DMS153 treated with DMSO at 0.1 percent for 48 hours (cell line): ENCODE data around the gene ANKRD18A.

Experiments
- DNase-seq: peaks from one replicate; lab custom pipeline; 2025; ENCODE audit not compliant: unreplicated experiment; lab: John Stamatoyannopoulos, UW

ANKRD18A gene

GRCh38 chr9:38620483-38621433 lies at the start of gene ANKRD18A:
Gene ANKRD18A, minus strand, starts transcription at chr9:38620596. Its CDS starts 311 bp downstream, at chr9:38620285.
- peak; percentile 71 for DNase-seq

- DNase-seq: no peak
Observed at GRCh38 chr9:38668791-38669466, 48.5 kb upstream of the ANKRD18A start.

- DNase-seq: no peak
Observed at GRCh38 chr9:38662763-38663593, 42.6 kb upstream of the ANKRD18A start.

GRCh38 chr9:38659538-38659937 lies 39.1 kb upstream of the ANKRD18A start:
- DNase-seq: no peak

DNA sequence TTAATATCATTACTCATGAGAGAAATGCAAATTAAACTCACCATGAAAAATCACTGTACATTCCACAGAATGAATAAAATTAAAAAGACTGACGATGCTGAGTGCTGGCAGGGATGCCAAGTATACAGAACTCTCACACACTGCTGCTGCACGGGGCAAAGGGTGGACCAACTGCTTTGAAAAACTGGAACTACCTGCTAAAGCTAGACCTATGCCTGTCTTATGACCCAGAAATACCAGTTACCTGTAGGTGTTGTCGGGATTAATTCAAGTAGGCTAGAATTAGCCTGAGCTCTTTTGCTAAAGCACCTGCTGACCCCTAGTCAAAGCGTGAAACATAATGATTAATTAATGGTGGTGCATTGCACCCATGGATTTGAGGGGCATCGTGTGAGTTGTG lies 36.5 kb upstream of the ANKRD18A start:
- DNase-seq: no peak

DNA sequence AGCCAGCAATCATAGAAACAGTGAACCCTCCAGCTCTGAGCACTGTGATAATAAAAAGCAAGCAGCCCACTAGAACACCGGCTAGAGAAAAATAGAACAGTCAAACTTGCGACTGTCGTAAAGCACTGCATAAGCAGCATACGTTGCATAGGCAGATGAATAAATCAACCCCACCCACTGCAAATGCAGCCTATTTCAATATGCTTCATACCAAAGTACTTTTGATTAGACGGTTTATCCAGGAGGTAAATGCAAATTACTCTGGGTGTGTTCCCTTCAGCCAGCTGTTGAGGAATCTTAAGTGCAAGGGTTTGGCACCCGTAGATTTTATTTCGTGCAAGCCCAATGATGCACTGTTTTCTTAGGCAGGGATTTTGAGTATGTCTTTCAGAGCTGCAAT lies 32.1 kb upstream of the ANKRD18A start:
- no peak for DNase-seq

GRCh38 chr9:38652044-38652443 lies 31.6 kb upstream of the ANKRD18A start:
- no peak for DNase-seq

- no peak for DNase-seq
Observed at GRCh38 chr9:38651400-38652042, 31.1 kb upstream of the ANKRD18A start.

DNA sequence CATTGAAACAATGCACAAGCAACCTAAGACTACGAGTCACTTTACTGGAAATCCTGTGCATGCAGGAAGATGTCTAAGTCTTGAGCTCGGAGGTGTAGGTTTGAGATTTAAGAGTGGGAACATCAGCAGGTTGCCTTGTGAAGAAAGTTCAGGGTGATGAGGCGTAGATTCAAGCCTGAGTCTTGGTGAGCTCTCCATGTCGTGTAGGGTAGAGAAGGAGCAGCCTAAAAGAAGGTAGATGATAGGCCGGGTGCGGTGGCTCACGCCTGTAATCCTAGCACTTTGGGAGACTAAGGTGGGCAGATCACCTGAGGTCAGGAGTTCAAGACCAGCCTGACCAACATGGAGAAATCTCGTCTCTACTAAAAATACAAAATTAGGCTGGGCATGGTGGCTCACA lies 30.2 kb upstream of the ANKRD18A start:
- no peak for DNase-seq

GRCh38 chr9:38649731-38650363 lies 29.5 kb upstream of the ANKRD18A start:
- DNase-seq: no peak

DNA sequence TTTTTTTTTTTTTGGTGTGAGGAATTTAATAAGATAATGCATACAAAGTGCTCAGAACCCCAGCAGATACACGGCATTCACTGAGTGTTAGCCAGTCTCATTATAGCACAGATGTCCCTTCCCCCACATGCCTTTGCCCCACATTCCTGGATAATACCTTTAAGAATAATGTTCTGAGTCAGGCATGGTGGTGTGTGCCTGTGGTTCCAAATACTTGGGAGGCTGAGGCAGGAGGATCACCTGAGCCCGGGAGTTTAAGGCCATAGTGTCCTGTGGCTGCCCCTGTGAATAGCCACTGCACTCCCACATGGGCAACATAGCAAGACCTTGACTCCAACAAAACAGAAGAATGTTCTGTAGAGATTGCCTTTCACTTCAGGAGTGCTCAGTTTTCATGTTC lies 24.2 kb upstream of the ANKRD18A start:
- DNase-seq: no peak

DNA sequence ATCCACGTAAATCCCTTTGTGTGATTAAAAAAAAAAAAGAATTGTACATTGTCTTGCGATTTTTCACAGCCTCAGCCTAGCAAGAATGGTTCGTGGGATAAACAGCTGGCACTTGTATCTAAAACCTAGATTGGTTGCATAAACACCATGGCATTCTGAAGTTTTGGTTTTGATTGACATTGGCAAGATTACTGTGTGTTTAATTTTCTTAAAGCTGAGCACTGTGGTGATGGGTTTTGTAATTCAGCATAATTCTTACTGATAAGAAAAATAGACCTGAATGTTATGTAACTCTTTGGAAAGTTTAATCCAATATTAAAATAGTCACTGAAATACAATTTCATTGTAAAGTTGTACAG lies 23.4 kb upstream of the ANKRD18A start:
- no peak for DNase-seq

GRCh38 chr9:38642951-38643814 lies 22.8 kb upstream of the ANKRD18A start:
- DNase-seq: no peak

GRCh38 chr9:38641985-38642864 lies 21.8 kb upstream of the ANKRD18A start:
- peak; percentile 41 for DNase-seq

DNA sequence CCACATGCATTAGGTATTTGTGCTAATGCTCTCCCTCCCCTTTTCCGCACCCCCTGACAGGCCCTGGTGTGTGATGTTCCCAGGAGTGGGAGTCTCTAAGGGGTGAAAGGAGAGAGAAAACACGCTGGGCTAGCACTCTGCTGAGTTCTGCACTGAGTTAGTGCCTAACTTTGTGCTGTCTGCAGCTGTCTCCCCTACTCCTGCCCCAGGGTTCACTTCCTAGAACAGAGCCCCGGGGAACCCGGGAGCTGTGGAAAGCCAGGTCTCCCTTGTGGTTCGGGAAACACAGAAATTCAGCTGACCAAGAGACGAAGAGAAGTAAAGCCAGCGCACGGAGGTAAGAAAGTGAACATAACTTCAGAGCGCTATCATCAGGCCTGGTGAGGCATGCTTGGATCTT lies 20.7 kb upstream of the ANKRD18A start:
- DNase-seq: no peak

GRCh38 chr9:38639577-38639940 lies 19.2 kb upstream of the ANKRD18A start:
- no peak for DNase-seq

DNA sequence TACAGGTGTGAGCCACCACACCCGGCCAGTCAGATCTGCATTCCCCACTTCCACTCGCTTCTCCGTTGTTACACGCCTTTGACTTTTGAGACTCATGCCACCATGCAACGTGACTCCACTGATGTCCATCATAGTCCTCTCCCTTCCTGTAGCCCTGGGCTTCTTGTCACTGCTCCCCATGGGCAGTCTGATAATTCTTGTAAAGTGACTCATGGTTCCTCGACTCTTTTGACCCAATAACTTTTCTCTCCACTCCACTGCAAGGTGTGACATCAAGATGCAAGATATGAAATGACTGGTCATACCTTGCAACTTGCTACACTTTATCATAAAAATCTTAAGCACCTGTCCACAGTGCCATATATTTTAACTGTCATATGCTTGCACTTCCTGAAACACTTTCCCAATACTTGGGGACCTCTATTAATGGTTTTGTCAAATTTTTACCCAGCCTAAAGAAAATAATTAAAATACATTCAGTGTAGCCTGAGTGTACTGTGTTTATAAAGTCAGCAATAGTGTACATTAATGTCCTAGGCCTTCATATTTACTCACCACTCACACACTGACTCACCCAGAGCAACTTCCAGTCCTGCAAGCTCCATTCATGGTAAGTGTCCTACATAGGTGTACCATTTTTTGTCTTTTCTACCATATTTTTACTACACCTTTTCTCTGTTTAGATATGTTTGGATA lies 18.6 kb upstream of the ANKRD18A start:
- no peak for DNase-seq

- no peak for DNase-seq
Observed at GRCh38 chr9:38634315-38634714, 13.9 kb upstream of the ANKRD18A start.
